H1 (cell line): ENCODE results near the gene OPCML. TPM values are rescaled to one million over a fixed set of nuclear protein-coding genes. Genes with fewer than 3 reads are reported as not detected.

Experiments
- HDAC2 ChIP-seq, 2 experiments: fragments of 300-600 bp in 1 of 2; sonication (generic) in 1 of 2; IDR thresholded peaks; 2 replicates each; pipeline ENCODE4 v1.6.1; 2011 to 2012; ENCODE audit warnings: low read depth in 2 of 2, low read length in 2 of 2, mild to moderate bottlenecking in 2 of 2, moderate library complexity in 2 of 2, borderline replicate concordance in 1 of 2, inconsistent platforms in 1 of 2
- polyA plus RNA-seq, 7 experiments: library from polyadenylated mRNA; depleted of rRNA in 3 of 7; stranded (reverse) in 5 of 7; unstranded in 2 of 7; fragments of >200 nt in 5 of 7; fragments of 200-250 nt in 2 of 7; gene quantifications; 1 replicate in 5 of 7; 2 replicates in 1 of 7; 4 replicates in 1 of 7; pipeline versions ENCODE4 v1.2.1 to v1.2.3, GENCODE V29; 2011 to 2013; ENCODE audit warnings: missing spikeins in 2 of 7, mixed read lengths in 2 of 7
- total RNA-seq: library from RNA; stranded (reverse); fragmentation: NEBNext Ultra II Directional; extraction: Animal tissue kit (Norgen Biotek cat#: 25700); gene quantifications from 2 replicates; pipeline ENCODE4 v1.2.1, GENCODE V29; 2021

Gene OPCML
- total and polyA plus RNA-seq, 2 of the 8 experiments (the other 6 are each of a cell fraction or from before 2014, with no cell fraction given) = 2.3 to 3.1 TPM

GRCh38 chr11:132595711-132596134 lies 936.6 kb downstream of the OPCML start (continued):
- TF ChIP-seq HDAC2 (IDR thresholded peaks at IDR 0.05; ENCODE audit: borderline replicate concordance in 1 of 2, low read depth in 2 of 2, low read length in 2 of 2) = no peak
